CD4-positive, alpha-beta T cell treated with Interleukin-2 at 100 ng/mL for 4 hours (primary cell): ENCODE results near the gene YBX3.
A peak's percentile ranks its signal among the peaks of the same experiment; 100 is the strongest.

Experiments used
- DNase-seq: peaks from one replicate; pipeline ENCODE4 v3.0.0-alpha.2; 2020; ENCODE audit warnings: low spot score

Gene YBX3

DNA sequence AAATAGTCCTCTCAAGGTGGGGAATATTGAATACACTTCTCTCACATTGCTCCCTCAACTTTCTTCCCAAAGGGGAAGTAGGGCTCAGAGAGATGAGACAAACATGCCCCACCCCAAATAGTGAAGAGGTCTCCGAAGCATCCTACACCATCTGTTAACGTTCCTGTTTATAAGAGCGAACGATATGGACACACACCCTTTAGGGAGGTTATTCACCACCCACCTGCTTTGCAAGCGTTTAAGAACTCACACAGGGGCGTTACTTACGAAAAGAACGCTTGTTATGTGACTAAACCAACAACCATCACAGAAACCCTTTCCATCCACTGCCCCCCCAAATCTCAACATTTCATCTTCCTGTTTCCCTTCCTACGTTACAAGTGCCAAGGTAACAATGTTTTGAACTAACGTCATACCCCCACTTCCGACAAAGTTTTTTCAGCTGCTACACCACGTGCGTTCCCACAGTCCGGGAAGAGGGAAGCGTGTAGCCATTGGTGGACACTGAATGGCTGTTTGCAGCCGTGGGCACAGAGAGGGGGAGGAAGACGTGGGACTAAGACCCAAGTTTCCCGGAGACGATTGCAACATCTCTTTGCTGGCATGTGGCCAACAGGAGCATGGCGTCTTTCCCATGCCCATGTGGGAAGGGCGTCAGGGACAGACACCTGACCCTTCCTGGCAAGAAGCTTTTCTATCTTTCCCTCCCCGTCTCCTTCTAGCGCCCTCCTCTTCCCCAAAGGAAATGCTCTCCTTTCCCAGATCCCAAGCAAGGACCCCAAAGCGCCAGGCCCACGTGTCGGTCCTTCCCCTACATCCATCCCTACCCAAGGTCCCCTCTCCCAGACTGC is 1.2 kb downstream of the YBX3 start:
- peak; percentile 67 for DNase-seq

- no peak for DNase-seq
Observed at GRCh38 chr12:10720974-10721650, 2.0 kb downstream of the YBX3 start.

DNA sequence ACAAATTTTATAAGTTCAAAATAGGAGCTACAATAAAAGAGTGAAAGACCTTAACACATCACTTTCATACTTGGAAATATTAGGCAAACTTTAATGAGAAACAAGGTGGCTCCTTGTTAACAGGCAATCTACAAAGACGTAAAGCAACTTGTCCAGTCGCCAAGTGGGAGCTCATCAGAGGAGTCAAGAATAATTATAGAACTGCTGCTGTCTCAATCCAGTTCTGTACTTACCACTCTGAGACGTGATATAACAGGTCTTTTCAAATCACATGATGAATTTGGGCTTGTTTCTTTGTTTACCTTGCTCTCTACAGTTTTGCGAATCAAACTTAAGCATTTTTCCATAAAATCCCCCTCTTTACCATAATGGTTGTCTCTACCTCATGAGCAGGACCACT is 3.6 kb downstream of the YBX3 start:
- DNase-seq: no peak

GRCh38 chr12:10718279-10718821 is 4.8 kb downstream of the YBX3 start:
- no peak for DNase-seq

DNA sequence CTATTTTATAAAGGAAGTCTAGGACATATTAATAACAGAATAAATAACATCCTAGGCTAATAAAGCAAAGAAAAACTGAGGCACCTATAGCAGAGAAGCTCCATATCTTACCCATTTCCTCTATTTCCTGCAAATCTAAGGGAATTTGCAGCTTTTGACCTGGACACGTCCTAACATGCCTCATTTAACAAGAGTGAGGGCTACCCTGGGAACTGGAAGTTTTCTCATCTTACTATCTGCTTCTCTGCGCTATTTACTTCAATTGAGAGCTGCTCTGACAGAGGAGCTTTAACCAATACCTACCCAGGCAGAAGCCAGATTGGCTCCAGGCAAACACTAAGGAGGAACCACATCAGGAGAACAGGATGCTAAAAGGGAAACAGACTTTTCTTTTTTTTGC is 5.7 kb downstream of the YBX3 start:
- DNase-seq: no peak

DNA sequence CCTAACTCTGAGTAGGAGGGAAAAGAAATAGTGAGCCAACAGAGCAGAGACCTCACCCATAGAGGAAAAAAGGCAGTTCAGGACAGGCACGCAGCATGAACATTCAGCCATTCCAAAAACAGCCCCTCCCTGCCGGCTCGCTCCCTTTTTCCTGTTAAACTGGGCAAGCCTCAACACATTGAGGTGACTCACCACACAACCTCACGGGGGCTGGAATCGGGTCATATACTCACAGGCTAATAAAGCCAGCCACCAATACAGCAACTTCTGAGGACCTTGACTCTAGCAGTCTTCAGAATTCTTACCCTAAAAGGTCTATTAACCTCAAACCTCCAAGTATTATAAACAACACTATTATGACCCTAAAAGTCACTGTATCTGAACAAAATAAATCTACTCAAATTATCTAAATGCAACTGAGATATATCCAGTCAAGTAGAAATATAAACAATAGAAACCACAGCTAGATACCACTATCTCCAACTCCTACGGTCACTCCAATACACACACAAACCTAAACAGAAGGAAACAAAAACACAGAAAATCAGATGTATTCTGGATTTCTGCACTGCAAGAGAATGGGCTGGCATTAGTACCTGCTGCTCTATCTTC is 6.3 kb downstream of the YBX3 start:
- DNase-seq: no peak

DNA sequence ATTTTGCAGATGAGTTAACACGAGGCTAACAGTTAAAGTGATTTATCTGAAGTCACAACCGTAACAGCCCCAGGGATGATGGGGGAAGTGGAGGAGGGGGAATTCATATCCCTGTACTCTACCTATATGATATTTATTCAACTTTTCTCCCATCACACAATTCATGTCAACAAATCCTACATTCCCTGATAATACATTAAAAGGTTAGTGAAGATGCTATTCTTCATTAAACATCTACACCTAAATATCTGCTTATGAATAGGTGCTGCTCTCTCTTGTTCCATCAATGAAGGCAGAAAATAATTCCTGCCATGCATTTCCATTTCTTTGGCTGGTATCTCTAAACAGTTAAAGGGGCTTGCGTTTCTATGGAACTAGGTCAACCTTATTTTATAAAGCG is 6.8 kb downstream of the YBX3 start:
- no peak for DNase-seq

DNA sequence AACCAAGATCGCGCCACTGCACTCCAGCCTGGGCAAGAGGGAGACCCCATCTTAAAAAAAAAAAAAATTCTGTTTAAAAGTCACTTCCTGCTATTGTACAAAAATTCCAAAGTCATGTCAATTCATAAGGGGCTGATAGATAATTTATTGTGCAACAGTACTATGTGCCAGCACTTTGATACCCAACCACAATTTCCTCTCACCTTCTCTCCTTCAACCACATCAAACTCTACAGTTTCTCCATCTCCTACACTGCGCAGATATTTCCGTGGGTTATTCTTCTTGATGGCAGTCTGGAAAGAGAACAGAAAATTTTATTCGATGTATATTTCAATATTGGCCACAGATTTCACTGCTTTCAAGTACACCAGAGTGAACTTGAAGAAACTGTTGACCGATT is 7.6 kb downstream of the YBX3 start:
- DNase-seq: no peak

DNA sequence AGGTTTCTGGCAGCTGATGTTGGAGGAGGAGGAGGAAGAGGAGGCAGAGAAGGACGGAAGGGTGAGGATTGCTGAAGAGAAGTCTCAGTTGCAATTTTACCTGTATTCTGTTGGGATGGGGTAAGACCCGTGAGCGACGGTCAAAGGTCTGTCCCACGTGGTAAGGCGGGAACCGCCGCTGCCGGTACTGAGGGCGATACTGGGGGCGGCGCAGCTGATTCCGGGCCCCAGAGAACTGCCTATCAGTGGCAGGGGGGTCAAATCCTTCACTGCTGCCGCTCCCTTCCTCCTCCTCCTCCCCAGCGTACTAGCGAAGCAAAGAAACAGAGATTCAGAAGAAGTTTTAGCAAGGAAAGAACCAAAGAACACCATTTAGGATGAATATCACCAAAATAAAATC is 13.3 kb downstream of the YBX3 start:
- no peak for DNase-seq

- no peak for DNase-seq
Observed at GRCh38 chr12:10708862-10709261, 14.3 kb downstream of the YBX3 start.

GRCh38 chr12:10705655-10706054 is 17.5 kb downstream of the YBX3 start:
- no peak for DNase-seq

DNA sequence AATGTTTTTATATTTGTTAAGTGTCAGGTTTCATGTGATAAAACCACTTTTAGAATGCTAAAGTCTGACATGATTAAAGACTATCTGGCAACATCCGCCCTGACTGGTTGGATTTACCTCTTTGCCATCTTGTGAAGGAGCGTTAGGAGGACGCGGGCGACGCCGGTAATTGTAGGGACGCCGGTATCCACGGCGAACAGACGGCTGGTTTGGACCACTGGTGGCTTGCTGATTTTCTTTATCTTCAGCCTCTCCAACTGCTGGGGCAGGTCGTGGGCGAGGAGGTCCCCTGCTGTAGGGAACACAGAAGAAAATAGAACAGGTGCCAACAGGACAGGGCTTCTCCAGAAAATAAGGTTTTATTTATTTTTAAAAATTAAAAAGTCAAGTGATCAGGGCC is 21.3 kb downstream of the YBX3 start:
- no peak for DNase-seq

GRCh38 chr12:10701131-10701681 is 21.9 kb downstream of the YBX3 start:
- peak; percentile 30 for DNase-seq

GRCh38 chr12:10700581-10700980 is 22.5 kb downstream of the YBX3 start:
- DNase-seq: no peak

DNA sequence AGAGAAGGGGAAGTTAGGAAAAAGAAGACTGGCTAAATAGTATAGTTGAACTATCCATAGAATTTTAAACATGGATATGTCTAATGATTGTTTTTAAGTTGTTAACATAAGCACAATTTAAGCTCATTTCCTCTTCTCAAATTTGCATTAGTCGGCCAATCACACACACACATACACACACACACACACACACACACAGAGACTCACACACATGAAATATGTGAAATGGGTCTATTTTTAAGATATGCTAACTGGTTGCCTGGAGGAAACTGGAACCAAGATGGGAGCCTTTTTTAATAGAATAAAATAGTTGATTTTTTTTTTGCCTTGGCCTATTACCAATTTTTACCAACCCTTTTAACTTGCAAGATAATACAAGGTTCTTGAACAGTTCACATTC is 25.3 kb downstream of the YBX3 start:
- no peak for DNase-seq

- no peak for DNase-seq
Observed at GRCh38 chr12:10697156-10697555, 26.0 kb downstream of the YBX3 start.

- no peak for DNase-seq
Observed at GRCh38 chr12:10690906-10691305, 32.2 kb downstream of the YBX3 start.

DNA sequence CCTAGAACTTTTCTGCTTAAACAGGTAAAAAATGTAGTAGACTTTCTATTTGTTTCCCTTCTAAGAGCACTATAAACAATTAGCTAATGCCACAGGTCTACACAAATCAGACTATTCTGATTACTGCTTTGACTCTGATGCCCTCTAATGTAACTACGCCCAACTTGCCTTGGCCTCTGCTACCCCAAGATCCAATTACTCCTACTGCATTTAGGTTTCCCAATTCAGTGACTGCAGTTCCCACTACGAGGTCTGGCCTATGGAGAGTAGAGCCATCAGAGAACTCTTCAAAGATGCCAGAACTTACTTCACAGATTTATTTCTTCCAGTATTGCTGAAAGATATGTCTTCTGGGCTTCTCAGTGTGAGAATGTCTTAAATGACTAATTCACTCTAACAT is 34.0 kb downstream of the YBX3 start:
- DNase-seq: no peak

DNA sequence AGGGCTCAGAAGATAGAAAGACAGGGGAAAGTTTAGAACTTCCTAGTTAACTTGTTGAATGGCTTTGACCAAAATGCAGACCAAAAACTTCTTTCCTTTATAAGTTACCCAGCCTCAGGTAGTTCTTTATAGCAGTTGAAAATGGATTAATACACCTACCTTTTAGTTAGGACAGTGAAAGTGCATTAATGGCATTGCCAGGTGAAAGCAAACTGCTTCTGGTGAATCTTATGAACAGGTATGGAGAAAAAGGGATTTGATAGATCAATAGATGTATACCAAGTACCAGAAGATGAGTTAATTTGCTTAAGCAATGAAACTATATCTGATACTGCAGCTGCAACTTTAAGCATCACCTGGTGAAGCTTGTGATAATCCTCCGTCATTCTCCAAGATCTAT is 35.1 kb downstream of the YBX3 start:
- DNase-seq: no peak

- DNase-seq: peak; percentile 72
Observed at GRCh38 chr12:10673659-10674384, 49.3 kb downstream of the YBX3 start, which contains the start of gene STYK1. TSS of gene STYK1 (minus strand) at chr12:10674052. CDS start at chr12:10634618, 39,434 bp downstream.

DNA sequence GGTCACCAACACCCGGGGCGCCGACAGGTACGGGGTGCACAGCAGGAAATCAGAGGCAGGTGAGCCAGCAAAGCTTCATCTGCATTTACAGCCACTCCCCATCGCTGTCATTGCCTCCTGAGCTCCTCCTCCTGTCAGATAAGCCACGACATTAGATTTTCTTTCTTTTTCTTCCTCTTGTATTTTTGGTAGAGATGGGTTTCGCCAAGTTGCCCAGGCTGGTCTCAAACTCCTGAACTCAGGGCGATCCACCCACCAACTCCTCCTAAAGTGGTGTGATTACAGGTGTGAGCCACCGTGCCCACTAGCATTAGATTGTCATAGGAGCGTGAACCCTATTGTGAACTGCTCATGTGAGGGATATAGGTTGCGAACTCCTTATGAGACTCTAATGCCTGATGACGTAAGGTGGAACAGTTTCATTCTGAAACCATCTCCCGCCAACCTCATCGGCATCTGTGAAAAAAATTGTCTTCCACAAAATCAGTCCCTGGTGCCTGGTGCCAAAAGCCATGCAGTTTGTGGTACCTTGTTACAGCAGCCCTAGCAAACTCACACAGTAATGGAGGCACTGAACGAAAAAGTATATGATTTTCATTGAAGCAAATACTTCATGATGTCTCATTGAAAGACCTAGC is 50.8 kb downstream of the YBX3 start:
- peak; percentile 30 for DNase-seq
